ENCODE data around the gene BOK. TPM values are rescaled to one million over a fixed set of nuclear protein-coding genes. Genes with fewer than 3 reads are reported as not detected.
"Not testable (repeated sequence)": the region's sequence is repeated elsewhere in the genome, so short reads cannot be mapped to it uniquely, and the experiment has no call there.

BOK gene
- total RNA-seq, 1 experiment from 2014 or later = 41.5 TPM

- TF ChIP-seq EGR1 (IDR thresholded peaks at IDR 0.05; ENCODE audit: low read depth) (no peak), YY1 (IDR thresholded peaks at IDR 0.05; ENCODE audit: extremely low read depth, insufficient replicate concordance, low read depth, low read length) (no peak), POLR2AphosphoS5 (IDR thresholded peaks at IDR 0.05; ENCODE audit: low read depth, low read length) (no peak), MAX (IDR thresholded peaks at IDR 0.05) (no peak)
Measured at GRCh38 chr2:241584436-241584835, 25.9 kb downstream of the BOK start (continued).

DNA sequence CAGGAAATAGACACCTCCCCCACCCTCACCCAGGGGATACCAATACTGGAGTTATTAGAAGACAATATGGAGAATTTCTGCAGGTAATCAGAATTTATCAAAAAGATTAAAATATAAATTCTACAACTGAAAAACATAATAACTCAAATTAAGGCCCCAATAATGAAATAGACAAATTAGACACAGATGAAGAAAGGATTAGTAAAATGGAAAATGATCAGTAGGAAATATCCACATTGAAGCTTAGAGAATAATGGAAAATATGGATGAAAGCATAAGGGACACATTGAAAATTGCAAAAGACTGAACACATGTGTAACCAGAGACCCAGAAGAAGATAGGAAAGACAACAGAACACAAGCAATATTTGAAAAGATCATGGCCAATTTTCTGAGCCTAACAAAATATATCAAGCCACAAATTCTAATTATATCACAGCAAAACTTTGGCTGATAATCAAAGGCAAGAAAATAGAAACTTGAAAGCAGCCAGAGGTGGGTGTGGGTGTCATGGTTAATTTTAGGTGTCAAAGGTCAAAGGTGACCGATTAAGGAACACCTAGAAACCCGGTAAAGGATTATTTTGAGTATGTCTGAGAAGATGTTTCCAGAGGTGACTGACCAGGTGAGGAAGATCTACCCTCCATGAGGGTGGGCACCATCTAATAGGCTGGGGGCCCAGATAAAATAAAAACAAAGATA, 28.2 kb downstream of the BOK start:
- Histone ChIP-seq H3K4me1 (ENCODE audit: control insufficient read depth in 1 of 2, insufficient read depth in 2 of 2, low read length in 2 of 2) (peaks cover 0 to 13% of the 10 kb centered on the region in 2 experiments; a peak in 2 of 4 replicates), H4K20me1 (ENCODE audit: insufficient read depth) (no peaks in the 10 kb centered on the region), H3K4me2 (ENCODE audit: low read length) (no peak overlapping the region), H3K79me2 (ENCODE audit: insufficient read depth, low read length) (peaks cover 4% of the 10 kb centered on the region; the same call in 1 of the 2 replicates), H3K27ac (ENCODE audit: low read depth, low read length) (no peak overlapping the region), H3K9me3 (ENCODE audit: control insufficient read depth in 1 of 2, insufficient read depth in 1 of 2, low read depth in 1 of 2, low read length in 2 of 2) (peaks cover 15 to 28% of the 10 kb centered on the region in 2 experiments; a peak in 2 of 4 replicates), H2AFZ (ENCODE audit: low read depth, low read length, poor library complexity, severe bottlenecking) (no peak overlapping the region), H3K36me3 (ENCODE audit: control insufficient read depth in 1 of 2, insufficient read depth in 2 of 2, low read length in 2 of 2) (peaks cover 5 to 55% of the 10 kb centered on the region in 2 experiments; a peak in 2 of 4 replicates), H3K9me2 (ENCODE audit: insufficient read depth) (no peaks in the 10 kb centered on the region), H3K9ac (ENCODE audit: low read length) (no peak overlapping the region), H3K27me3 (ENCODE audit: insufficient read depth, low read length) (no peaks in the 10 kb centered on the region), H3K4me3 (replicated peaks in 1 of 2; ENCODE audit: low read depth in 1 of 2, low read length in 2 of 2) (no peak overlapping the region)
- CTCF ChIA-PET = no interaction called here
- RAD21 ChIA-PET (ENCODE audit: low non-redundant PET in 1 of 2, low total read pairs in 2 of 2, uncharacterized antibody in 2 of 2, unreplicated experiment in 2 of 2) = no interaction called here
- ATAC-seq (no peak), DNase-seq (ENCODE audit: low read depth, low spot score) (no peak)
- POLR2A ChIA-PET = no interaction called here
- TF ChIP-seq TCF7L2 (IDR thresholded peaks at IDR 0.05; ENCODE audit: borderline replicate concordance, extremely low read depth, insufficient read depth, insufficient read length) (no peak), POLR2A (IDR thresholded peaks at IDR 0.05; ENCODE audit: borderline replicate concordance, extremely low read depth, insufficient read depth, insufficient read length) (no peak), CBX3 (IDR thresholded peaks at IDR 0.05; ENCODE audit: low read depth) (peak; percentile 64)
- intact Hi-C loops (cut with micrococcal nuclease) = no loop called here
- no TSS peak for BruUV-seq (replicated peaks)

DNA sequence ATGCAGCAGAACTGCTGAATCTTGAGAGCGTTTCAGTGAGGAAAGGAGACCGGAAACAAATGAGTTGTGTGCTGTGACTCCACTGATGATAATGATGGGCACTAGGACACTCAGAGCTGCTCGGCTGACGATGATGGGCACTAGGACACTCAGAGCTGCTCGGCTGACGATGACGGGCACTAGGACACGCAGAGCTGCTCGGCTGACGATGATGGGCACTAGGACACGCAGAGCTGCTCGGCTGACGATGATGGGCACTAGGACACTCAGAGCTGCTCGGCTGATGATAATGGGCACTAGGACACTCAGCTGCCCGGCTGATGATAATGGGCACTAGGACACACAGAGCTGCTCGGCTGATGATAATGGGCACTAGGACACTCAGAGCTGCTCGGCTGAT, 31.3 kb downstream of the BOK start:
- H3K9me2 ChIP-seq (ENCODE audit: insufficient read depth); ATAC-seq; H3K4me2 ChIP-seq (ENCODE audit: low read length); H3K4me1 ChIP-seq (ENCODE audit: control insufficient read depth in 1 of 2, insufficient read depth in 2 of 2, low read length in 2 of 2); H3K79me2 ChIP-seq (ENCODE audit: insufficient read depth, low read length); H4K20me1 ChIP-seq (ENCODE audit: insufficient read depth); H3K9ac ChIP-seq (ENCODE audit: low read length); H3K27ac ChIP-seq (ENCODE audit: low read depth, low read length); POLR2A ChIA-PET; H2AFZ ChIP-seq (ENCODE audit: low read depth, low read length, poor library complexity, severe bottlenecking); H3K27me3 ChIP-seq (ENCODE audit: insufficient read depth, low read length); H3K4me3 ChIP-seq (replicated peaks in 1 of 2; ENCODE audit: low read depth in 1 of 2, low read length in 2 of 2); intact Hi-C loops (cut with micrococcal nuclease); DNase-seq (ENCODE audit: low read depth, low spot score); RAD21 ChIA-PET (ENCODE audit: low non-redundant PET in 1 of 2, low total read pairs in 2 of 2, uncharacterized antibody in 2 of 2, unreplicated experiment in 2 of 2); CTCF ChIA-PET; BruUV-seq (replicated peaks): not testable (repeated sequence)
- Histone ChIP-seq H3K36me3 (ENCODE audit: control insufficient read depth in 1 of 2, insufficient read depth in 2 of 2, low read length in 2 of 2) (peaks cover 2 to 24% of the 10 kb centered on the region in 2 experiments; a peak in 3 of 4 replicates), H3K9me3 (ENCODE audit: control insufficient read depth in 1 of 2, insufficient read depth in 1 of 2, low read depth in 1 of 2, low read length in 2 of 2) (peaks cover 14 to 15% of the 10 kb centered on the region in 2 experiments; a peak in 2 of 4 replicates)

GRCh38 chr2:241590496-241591455, 32.2 kb downstream of the BOK start:
- H3K4me1 ChIP-seq (ENCODE audit: control insufficient read depth in 1 of 2, insufficient read depth in 2 of 2, low read length in 2 of 2); H3K9me2 ChIP-seq (ENCODE audit: insufficient read depth); H3K9ac ChIP-seq (ENCODE audit: low read length); H3K27me3 ChIP-seq (ENCODE audit: insufficient read depth, low read length); POLR2A ChIA-PET; H3K4me3 ChIP-seq (replicated peaks in 1 of 2; ENCODE audit: low read depth in 1 of 2, low read length in 2 of 2); BruUV-seq (replicated peaks); H4K20me1 ChIP-seq (ENCODE audit: insufficient read depth); H3K79me2 ChIP-seq (ENCODE audit: insufficient read depth, low read length); H3K27ac ChIP-seq (ENCODE audit: low read depth, low read length); H2AFZ ChIP-seq (ENCODE audit: low read depth, low read length, poor library complexity, severe bottlenecking); H3K4me2 ChIP-seq (ENCODE audit: low read length); DNase-seq (ENCODE audit: low read depth, low spot score); intact Hi-C loops (cut with micrococcal nuclease); CTCF ChIA-PET; RAD21 ChIA-PET (ENCODE audit: low non-redundant PET in 1 of 2, low total read pairs in 2 of 2, uncharacterized antibody in 2 of 2, unreplicated experiment in 2 of 2); ATAC-seq: not testable (repeated sequence)
- peaks cover 8 to 15% of the 10 kb centered on the region in 2 experiments; a peak in 2 of 4 replicates for H3K9me3 ChIP-seq (ENCODE audit: control insufficient read depth in 1 of 2, insufficient read depth in 1 of 2, low read depth in 1 of 2, low read length in 2 of 2)
- H3K36me3 ChIP-seq (ENCODE audit: control insufficient read depth in 1 of 2, insufficient read depth in 2 of 2, low read length in 2 of 2) = peaks cover 2 to 17% of the 10 kb centered on the region in 2 experiments; a peak in 3 of 4 replicates

Data from HCT116 (cell line).